HUES6 (cell line): ENCODE results near the gene STEAP1B.

Experiments used
- H3K27ac ChIP-seq: 2 replicates; pipeline ENCODE4 v1.7.0; 2013; ENCODE audit warnings: low read depth, mild to moderate bottlenecking, low read length, inconsistent platforms
- H3K27me3 ChIP-seq: 2 replicates; pipeline ENCODE4 v1.6.1; 2013; ENCODE audit warnings: low read length; ENCODE audit not compliant: control insufficient read depth, insufficient read depth
- H3K36me3 ChIP-seq: 2 replicates; pipeline ENCODE4 v1.6.1; 2013; ENCODE audit warnings: low read length; ENCODE audit not compliant: control insufficient read depth, insufficient read depth
- H3K4me1 ChIP-seq: 2 replicates; pipeline ENCODE4 v1.6.1; 2013; ENCODE audit warnings: low read length; ENCODE audit not compliant: control insufficient read depth, insufficient read depth
- H3K4me3 ChIP-seq: 2 replicates; pipeline ENCODE4 v1.5.1; 2013; ENCODE audit warnings: low read depth, low read length
- H3K9ac ChIP-seq: one replicate; pipeline ENCODE4 v1.6.1; 2013; ENCODE audit warnings: mild to moderate bottlenecking, low read length
- H3K9me3 ChIP-seq: 2 replicates; pipeline ENCODE4 v1.6.1; 2013; ENCODE audit warnings: low read depth, low read length; ENCODE audit not compliant: control insufficient read depth, insufficient read depth

Gene STEAP1B

DNA sequence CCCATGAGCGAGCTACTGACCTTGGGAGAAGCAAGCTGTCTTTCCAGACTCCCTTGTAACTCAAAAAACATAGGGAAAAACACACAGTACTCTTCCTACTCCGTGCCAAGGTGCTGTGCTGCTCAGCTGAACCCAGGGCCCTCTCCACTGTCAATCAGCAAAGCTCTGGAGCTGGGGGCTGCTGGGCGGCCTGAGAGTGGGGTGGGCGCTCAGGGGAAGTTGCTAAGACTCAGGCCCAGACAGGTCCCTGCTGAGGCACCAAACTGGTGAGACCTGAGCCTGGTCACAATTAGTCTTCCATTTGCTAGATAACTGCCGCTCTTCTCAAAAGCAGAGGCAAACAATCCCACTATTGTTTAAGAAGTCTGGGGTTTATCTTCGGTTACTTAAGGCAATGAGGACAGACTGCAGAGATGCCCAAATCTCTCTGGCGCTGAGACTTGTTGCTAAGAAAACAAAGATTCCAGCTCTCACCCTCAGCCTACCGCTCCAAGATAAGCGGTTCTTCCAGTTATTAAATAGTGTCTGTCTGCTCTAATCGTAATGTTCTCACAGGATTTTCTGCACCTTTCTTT is 22.0 kb downstream of the STEAP1B start:
- no peak overlapping the region for H3K4me3 ChIP-seq
- no peaks in the 10 kb centered on the region for H3K36me3 ChIP-seq
- no peak overlapping the region for H3K9ac ChIP-seq
- no peak overlapping the region for H3K27ac ChIP-seq
- H3K9me3 ChIP-seq: no peaks in the 10 kb centered on the region; the same call in 1 of the 2 replicates
- no peaks in the 10 kb centered on the region; the same call in 1 of the 2 replicates for H3K4me1 ChIP-seq
- H3K27me3 ChIP-seq: no peaks in the 10 kb centered on the region

DNA sequence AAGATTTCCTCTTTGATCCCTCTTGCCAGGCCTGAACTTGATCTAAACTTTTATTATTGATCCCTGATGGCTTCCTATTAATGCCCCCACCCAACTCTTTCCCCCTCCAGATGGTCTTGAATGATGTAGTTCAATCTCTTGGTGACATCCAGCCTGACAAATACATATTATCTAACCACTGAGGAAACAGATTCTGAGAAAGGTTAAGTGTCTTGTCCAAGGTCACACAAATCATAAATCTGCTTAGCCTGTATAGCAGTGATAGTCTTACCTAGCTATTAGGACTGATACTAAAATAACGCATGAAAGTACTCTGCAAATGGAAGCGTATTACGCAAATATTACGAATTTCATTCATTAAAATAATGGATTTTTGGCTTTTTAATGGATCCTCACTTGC is 22.7 kb downstream of the STEAP1B start:
- no peak overlapping the region for H3K9ac ChIP-seq
- H3K4me1 ChIP-seq: no peaks in the 10 kb centered on the region; the same call in 1 of the 2 replicates
- no peak overlapping the region for H3K4me3 ChIP-seq
- no peaks in the 10 kb centered on the region for H3K27me3 ChIP-seq
- no peak overlapping the region for H3K27ac ChIP-seq
- H3K36me3 ChIP-seq: no peaks in the 10 kb centered on the region
- H3K9me3 ChIP-seq: no peaks in the 10 kb centered on the region; the same call in 1 of the 2 replicates

DNA sequence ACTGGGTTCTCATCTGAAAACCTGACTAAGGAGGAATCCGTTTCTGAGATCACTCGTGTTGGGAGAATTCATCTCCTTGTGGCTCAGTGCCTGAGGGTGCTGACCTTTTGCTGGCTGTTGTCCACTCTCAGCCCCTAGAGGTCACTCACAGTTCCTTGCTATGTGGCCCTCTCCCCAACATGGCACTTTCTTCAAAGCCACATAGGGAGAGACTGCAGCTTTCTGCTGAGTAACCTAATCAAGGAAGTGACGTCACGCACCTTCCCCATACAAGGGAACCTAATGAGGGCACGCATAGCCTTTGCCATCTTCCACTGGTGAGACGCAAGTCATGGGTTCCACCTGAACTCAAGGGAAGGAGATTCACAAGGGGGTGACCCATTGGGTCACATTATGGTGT is 23.2 kb downstream of the STEAP1B start:
- Histone ChIP-seq H3K9ac (no peak overlapping the region), H3K4me3 (no peak overlapping the region), H3K27me3 (no peaks in the 10 kb centered on the region), H3K36me3 (no peaks in the 10 kb centered on the region), H3K4me1 (no peaks in the 10 kb centered on the region; the same call in 1 of the 2 replicates), H3K9me3 (no peaks in the 10 kb centered on the region; the same call in 1 of the 2 replicates), H3K27ac (no peak overlapping the region)

DNA sequence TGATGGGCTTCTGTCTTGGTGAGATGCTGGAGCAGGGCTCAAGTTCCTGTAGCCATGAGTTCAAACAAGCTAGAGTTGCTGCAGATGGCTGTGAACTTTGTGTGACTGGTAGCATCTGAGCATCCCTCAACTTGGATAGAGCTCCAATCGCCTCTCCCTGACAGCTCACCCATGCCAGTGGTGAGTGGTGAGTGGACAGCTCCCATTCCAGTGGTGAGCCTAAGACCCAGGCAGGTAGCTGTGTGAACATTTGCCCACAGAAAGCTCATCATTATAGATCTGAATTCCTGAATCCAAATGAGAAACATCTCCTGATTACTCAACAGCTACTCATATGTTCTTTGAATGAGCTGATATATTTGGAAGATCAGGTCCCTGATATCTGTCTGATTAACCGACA is 25.3 kb downstream of the STEAP1B start:
- no peak overlapping the region for H3K9ac ChIP-seq
- no peak overlapping the region for H3K4me3 ChIP-seq
- H3K27ac ChIP-seq: no peak overlapping the region
- no peaks in the 10 kb centered on the region for H3K27me3 ChIP-seq
- no peaks in the 10 kb centered on the region for H3K36me3 ChIP-seq
- H3K9me3 ChIP-seq: no peaks in the 10 kb centered on the region; the same call in 1 of the 2 replicates
- H3K4me1 ChIP-seq: no peaks in the 10 kb centered on the region; the same call in 1 of the 2 replicates

DNA sequence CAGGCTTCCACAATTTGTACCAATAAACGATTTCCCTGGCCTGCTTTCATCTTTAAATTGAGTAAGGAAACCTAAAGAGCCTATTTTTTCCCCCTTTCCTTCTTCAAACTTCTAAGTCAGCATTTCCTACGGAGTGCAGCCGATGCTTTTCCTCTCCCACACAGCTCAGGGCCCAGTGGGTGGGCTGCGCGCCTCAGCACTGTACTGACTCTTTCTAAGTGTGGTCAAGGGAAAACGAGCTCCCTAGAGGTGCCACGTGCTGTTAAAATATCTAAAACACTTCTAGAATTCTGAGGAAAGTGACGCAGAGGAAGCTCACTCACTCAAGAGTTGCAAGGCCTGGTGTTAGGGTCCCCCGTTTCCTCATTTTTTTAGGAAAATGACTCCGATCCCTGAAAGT is 29.0 kb downstream of the STEAP1B start:
- no peak overlapping the region for H3K27ac ChIP-seq
- no peaks in the 10 kb centered on the region for H3K4me1 ChIP-seq
- H3K27me3 ChIP-seq: no peaks in the 10 kb centered on the region
- no peak overlapping the region for H3K9ac ChIP-seq
- no peaks in the 10 kb centered on the region for H3K36me3 ChIP-seq
- H3K9me3 ChIP-seq: no peaks in the 10 kb centered on the region; the same call in 1 of the 2 replicates
- H3K4me3 ChIP-seq: no peak overlapping the region

DNA sequence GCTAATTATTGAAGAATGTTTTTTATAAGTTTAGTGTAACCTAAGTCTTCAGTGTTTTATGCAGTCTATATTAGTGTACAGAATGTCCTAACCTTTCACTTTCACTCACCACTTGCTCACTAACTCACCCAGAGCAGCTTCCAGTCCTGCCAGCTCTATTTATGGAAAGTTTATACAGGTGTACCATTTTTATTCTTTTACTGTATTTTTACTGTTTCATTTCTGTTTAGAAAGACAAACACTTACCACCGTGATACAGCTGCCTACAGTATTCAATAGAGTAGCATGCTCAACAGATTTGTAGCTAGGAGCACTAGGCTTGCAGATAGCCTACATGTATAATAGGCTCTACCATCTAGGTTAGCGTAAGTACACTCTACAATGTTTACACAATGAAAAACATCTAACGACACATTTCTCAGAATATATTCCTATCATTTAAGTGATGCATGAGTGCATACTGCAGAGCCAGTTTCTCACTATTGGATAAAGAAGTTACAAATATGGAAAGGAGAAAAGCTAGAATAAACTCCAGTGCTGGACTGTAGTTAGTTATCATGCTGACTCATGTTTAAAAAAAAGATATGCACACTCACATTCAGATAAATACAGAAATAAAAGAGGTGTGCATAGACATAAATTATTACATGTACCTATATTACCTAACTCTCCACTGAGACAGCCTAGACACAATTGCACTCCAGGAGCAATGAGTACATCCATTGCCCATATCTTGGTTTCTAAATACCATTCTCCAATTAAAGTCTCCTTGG is 30.4 kb downstream of the STEAP1B start:
- Histone ChIP-seq H3K9ac (no peak overlapping the region), H3K9me3 (no peaks in the 10 kb centered on the region), H3K4me3 (no peak overlapping the region), H3K27me3 (no peaks in the 10 kb centered on the region), H3K36me3 (no peaks in the 10 kb centered on the region), H3K4me1 (no peaks in the 10 kb centered on the region), H3K27ac (no peak overlapping the region)

DNA sequence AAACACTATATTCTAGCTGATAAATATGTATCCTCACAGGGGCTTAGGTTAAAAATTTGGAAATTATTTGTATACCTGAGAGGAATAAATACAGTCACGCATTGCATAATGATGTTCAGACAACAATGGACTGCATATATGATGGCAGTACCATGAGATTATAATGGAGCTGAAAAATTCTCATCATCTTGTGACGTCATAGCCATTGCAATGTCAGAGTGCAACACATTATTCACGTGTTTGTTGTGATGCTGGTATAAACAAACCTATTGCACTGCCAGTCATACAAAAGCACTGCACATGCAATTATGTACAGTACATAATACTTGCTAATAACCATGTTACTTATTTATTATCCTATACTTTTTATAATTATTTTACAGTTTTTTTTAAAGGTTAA is 31.4 kb downstream of the STEAP1B start:
- Histone ChIP-seq H3K4me3 (no peak overlapping the region), H3K9me3 (no peaks in the 10 kb centered on the region), H3K4me1 (no peaks in the 10 kb centered on the region), H3K36me3 (no peaks in the 10 kb centered on the region), H3K9ac (no peak overlapping the region), H3K27ac (no peak overlapping the region), H3K27me3 (no peaks in the 10 kb centered on the region)

- Histone ChIP-seq H3K4me3 (no peak overlapping the region), H3K36me3 (no peaks in the 10 kb centered on the region), H3K9me3 (no peaks in the 10 kb centered on the region), H3K27ac (no peak overlapping the region), H3K27me3 (no peaks in the 10 kb centered on the region), H3K4me1 (no peaks in the 10 kb centered on the region), H3K9ac (no peak overlapping the region)
These were observed 35.7 kb downstream of the STEAP1B start for GRCh38 chr7:22464299-22464698.

DNA sequence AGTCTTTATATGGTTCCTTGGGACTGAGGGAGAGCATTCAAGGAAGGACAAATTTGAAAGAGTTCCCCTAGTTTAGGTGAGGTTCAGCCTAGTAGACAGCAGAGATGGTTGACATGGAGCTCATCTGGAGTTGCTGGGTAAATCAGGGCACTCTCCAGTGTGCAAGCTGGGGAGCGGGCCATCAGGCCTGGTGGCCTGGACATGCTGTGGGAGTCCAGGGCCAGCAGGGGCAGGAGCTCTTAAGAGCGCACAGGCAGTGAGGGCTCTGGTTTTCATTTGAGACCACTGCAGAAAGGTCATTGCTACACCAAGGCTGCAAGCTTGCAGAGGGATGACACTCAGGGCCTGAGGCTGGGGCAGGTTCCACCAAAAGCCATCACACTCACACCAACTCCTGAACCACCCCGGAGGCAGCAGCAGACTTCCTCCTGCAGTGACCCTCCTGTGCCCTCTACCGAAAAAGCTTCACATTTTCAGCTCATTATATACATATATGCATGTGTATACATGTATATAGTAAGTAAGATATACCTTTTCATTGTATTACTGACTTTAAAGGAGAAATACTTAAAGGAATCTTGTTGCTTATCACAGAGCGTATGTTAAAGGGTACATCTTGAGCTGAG is 39.5 kb downstream of the STEAP1B start:
- no peak overlapping the region for H3K4me3 ChIP-seq
- no peaks in the 10 kb centered on the region for H3K9me3 ChIP-seq
- no peak overlapping the region for H3K27ac ChIP-seq
- H3K36me3 ChIP-seq: no peaks in the 10 kb centered on the region
- H3K9ac ChIP-seq: no peak overlapping the region
- H3K4me1 ChIP-seq: no peaks in the 10 kb centered on the region
- H3K27me3 ChIP-seq: no peaks in the 10 kb centered on the region

GRCh38 chr7:22457471-22457870 is 42.5 kb downstream of the STEAP1B start:
- no peak overlapping the region for H3K27ac ChIP-seq
- peaks cover 6% of the 10 kb centered on the region; the same call in 1 of the 2 replicates for H3K4me1 ChIP-seq
- no peaks in the 10 kb centered on the region for H3K36me3 ChIP-seq
- H3K9ac ChIP-seq: no peak overlapping the region
- H3K4me3 ChIP-seq: no peak overlapping the region
- H3K9me3 ChIP-seq: no peaks in the 10 kb centered on the region
- no peaks in the 10 kb centered on the region for H3K27me3 ChIP-seq

DNA sequence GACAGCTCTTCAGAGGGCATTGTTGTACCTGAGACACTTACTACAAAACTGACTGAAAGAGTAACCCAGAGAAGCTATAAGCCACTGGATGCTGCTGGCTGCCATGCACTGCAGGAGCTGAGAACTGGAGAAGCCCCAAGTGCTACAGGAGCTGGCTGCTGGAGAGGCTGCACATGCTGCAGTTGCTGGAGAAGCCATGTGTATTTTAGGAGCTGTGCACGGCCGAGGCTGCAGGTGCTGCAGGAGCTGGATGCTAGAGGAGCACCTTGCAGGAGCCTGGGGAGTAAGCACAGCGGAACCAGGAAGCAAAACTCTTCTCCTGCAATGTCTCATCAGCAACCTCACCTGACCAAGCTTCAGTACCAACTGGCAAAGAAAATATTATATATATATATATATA is 45.5 kb downstream of the STEAP1B start:
- Histone ChIP-seq H3K4me3 (no peak overlapping the region), H3K4me1 (peaks cover 8% of the 10 kb centered on the region), H3K9me3 (no peaks in the 10 kb centered on the region), H3K9ac (no peak overlapping the region), H3K36me3 (no peaks in the 10 kb centered on the region), H3K27ac (no peak overlapping the region), H3K27me3 (no peaks in the 10 kb centered on the region)
